Ovary (tissue), 3 donors: Measurements from ENCODE around the gene MMP28.
A peak's percentile ranks its signal among the peaks of the same experiment; 100 is the strongest.

ENCODE experiments used
- CTCF ChIP-seq, 3 donors: fragments of 450-650 bp in 2 of 3; fragments of 200-600 bp in 1 of 3; IDR thresholded peaks; one replicate each; pipeline versions ENCODE4 v1.5.1 to v1.8.0; 2016 to 2022; ENCODE audit warnings: antibody characterized with exemption in 3 of 3, mild to moderate bottlenecking in 1 of 3
- POLR2A ChIP-seq: fragments of 450-650 bp; IDR thresholded peaks from one replicate; pipeline ENCODE4 v1.6.1; 2017; ENCODE audit warnings: antibody characterized with exemption, mild to moderate bottlenecking, moderate library complexity
- donor health status: DM: no; HTN: no; CAD: no.

- TF ChIP-seq POLR2A (peak; percentile 99), CTCF (IDR thresholded peaks at IDR 0.05) (peak; percentile 21 to 68 (median 60))
Measured at GRCh38 chr17:35808962-35809854, 13.8 kb upstream of the MMP28 start, which contains the start of gene TAF15.
